ENCODE measurements around the gene S100A3.

The S100A3 gene

DNA sequence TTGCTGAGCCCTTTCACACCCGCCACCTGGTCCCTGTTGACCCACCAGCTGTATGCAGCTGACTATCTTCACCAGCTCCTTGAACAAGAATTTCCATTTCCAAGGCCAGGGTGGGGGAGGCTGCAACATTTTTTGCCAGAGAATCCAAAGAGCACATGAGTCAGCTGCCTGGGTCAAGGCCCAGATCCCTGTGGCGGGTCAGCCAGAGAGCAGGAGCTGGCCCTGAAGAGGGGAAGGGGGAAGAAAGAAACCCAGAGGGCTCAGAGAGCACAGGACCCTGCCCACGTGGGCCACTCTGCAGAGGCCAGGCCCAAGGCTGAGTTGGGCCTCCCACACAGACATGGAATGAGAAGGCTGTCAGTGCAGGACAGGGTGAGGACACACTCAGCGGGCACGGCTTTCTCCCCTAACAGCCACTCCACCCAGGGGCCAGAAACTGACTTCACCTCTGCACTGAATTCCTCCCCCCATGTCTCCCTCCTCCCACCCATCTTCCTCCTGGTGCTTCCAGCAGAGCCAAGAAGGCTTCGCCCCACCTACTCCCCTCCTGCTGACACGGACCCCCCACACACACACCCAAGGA is 42.1 kb downstream of the S100A3 start:
- Histone ChIP-seq H3K27me3 (ENCODE audit: control insufficient read depth, insufficient read depth, low read length) (peaks cover 2% of the 10 kb centered on the region; the same call in 1 of the 2 replicates), H3K4me3 (ENCODE audit: low read depth, low read length) (no peak overlapping the region), H3K27ac (ENCODE audit: low read depth, low read length) (no peak overlapping the region), H3K9me3 (ENCODE audit: control insufficient read depth, insufficient read depth, low read depth, low read length) (no peaks in the 10 kb centered on the region), H3K9ac (ENCODE audit: low read length) (no peak overlapping the region), H3K36me3 (ENCODE audit: control insufficient read depth, insufficient read depth, low read length) (no peaks in the 10 kb centered on the region), H3K4me1 (ENCODE audit: control insufficient read depth, insufficient read depth, low read length) (peaks cover 7% of the 10 kb centered on the region; the same call in 1 of the 2 replicates)

DNA sequence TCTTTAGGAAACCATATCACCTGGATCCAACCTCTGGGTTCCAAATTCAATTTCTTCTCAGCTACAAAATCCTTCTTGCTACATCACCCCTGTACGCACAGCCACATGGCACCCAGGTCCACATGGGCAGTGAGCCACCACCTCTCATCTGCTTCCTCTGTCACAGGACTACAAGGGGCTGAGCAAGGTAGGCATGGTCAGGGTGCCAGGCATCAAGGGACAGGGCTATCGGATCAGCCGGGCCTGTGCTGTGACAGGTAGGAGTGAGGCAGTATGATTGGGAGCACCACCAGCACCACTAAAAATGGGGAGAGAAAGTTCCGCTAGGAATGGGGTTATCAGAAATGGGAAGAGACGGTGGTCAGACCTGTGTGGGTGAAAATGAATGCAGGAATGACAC is 42.7 kb downstream of the S100A3 start:
- Histone ChIP-seq H3K4me3 (ENCODE audit: low read depth, low read length) (no peak overlapping the region), H3K27me3 (ENCODE audit: control insufficient read depth, insufficient read depth, low read length) (no peaks in the 10 kb centered on the region; the same call in 1 of the 2 replicates), H3K4me1 (ENCODE audit: control insufficient read depth, insufficient read depth, low read length) (peaks cover 7% of the 10 kb centered on the region; the same call in 1 of the 2 replicates), H3K9me3 (ENCODE audit: control insufficient read depth, insufficient read depth, low read depth, low read length) (no peaks in the 10 kb centered on the region), H3K9ac (ENCODE audit: low read length) (no peak overlapping the region), H3K27ac (ENCODE audit: low read depth, low read length) (no peak overlapping the region), H3K36me3 (ENCODE audit: control insufficient read depth, insufficient read depth, low read length) (no peaks in the 10 kb centered on the region)

DNA sequence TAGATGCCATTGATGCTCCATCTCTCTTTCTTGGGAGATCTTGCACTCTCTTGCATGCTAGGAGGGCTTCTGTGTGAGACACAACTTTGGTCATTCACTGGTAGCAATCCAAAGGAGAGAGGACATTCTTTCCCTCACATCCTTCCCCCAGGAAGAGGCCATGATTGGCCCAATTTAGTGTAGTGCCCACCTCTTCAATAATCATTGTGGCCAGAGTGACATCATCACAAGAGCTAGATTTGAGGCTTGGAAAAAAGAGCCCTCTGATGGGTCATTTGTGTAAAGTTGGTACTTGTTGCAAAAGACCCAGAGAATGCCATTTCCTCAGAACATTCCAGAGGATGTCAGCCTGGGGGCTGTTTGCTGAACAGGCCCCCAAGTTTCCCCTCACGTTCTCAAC is 43.5 kb downstream of the S100A3 start:
- no peak overlapping the region for H3K9ac ChIP-seq (ENCODE audit: low read length)
- H3K9me3 ChIP-seq (ENCODE audit: control insufficient read depth, insufficient read depth, low read depth, low read length), result no peaks in the 10 kb centered on the region
- no peak overlapping the region for H3K4me3 ChIP-seq (ENCODE audit: low read depth, low read length)
- H3K36me3 ChIP-seq (ENCODE audit: control insufficient read depth, insufficient read depth, low read length), result no peaks in the 10 kb centered on the region
- no peaks in the 10 kb centered on the region; the same call in 1 of the 2 replicates for H3K27me3 ChIP-seq (ENCODE audit: control insufficient read depth, insufficient read depth, low read length)
- no peak overlapping the region for H3K27ac ChIP-seq (ENCODE audit: low read depth, low read length)
- peaks cover 7% of the 10 kb centered on the region; the same call in 1 of the 2 replicates for H3K4me1 ChIP-seq (ENCODE audit: control insufficient read depth, insufficient read depth, low read length)

DNA sequence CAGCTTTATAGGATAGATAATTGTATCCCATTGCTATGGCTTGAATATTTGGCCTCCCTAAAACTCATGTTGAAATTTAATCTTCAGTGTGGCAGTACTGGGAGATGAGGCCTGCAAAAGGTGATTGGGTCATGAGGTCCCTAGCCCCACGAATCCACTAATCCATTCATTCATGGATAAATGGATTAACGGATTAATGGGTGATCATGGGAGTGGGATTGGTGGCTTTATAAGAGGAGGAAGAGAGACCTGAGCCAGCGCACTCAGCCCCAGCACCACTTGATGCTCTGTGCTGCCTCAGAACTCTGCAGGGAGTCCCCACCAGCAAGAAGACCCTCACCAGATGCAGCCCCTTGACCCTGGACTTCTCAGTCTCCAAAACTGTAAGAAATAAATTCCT is 45.3 kb downstream of the S100A3 start:
- H3K36me3 ChIP-seq (ENCODE audit: control insufficient read depth, insufficient read depth, low read length), result no peaks in the 10 kb centered on the region
- H3K27ac ChIP-seq (ENCODE audit: low read depth, low read length), result no peak overlapping the region
- H3K9me3 ChIP-seq (ENCODE audit: control insufficient read depth, insufficient read depth, low read depth, low read length), result no peaks in the 10 kb centered on the region
- peaks cover 7% of the 10 kb centered on the region; the same call in 1 of the 2 replicates for H3K4me1 ChIP-seq (ENCODE audit: control insufficient read depth, insufficient read depth, low read length)
- H3K4me3 ChIP-seq (ENCODE audit: low read depth, low read length), result no peak overlapping the region
- no peak overlapping the region for H3K9ac ChIP-seq (ENCODE audit: low read length)
- no peaks in the 10 kb centered on the region; the same call in 1 of the 2 replicates for H3K27me3 ChIP-seq (ENCODE audit: control insufficient read depth, insufficient read depth, low read length)

DNA sequence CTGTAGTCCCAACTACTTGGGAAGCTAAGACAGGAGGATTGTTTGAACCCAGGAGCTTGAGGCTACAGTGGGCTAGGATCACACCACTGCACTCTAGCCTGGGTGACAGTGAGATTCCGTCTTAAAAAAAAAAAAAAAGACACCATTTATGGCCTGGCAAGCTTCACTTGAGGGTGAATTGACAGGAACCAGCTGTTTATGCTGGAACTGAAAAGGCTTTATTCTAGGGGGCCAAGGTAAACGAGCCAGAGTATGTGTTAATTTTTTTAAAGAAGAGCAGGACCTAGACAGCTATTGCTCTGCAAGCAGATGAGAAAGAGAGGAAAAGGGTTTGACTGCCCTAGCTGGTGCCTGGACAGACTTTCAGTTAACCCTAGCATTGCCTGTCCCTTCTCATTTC is 50.3 kb downstream of the S100A3 start:
- Histone ChIP-seq H3K4me1 (ENCODE audit: control insufficient read depth, insufficient read depth, low read length) (peaks cover 5% of the 10 kb centered on the region; the same call in 1 of the 2 replicates), H3K9me3 (ENCODE audit: control insufficient read depth, insufficient read depth, low read depth, low read length) (no peaks in the 10 kb centered on the region), H3K36me3 (ENCODE audit: control insufficient read depth, insufficient read depth, low read length) (no peaks in the 10 kb centered on the region)

More for the DNA sequence above, 50.3 kb downstream of the S100A3 start:
- Histone ChIP-seq H3K4me3 (ENCODE audit: low read depth, low read length) (no peak overlapping the region), H3K9ac (ENCODE audit: low read length) (no peak overlapping the region), H3K27ac (ENCODE audit: low read depth, low read length) (no peak overlapping the region), H3K27me3 (ENCODE audit: control insufficient read depth, insufficient read depth, low read length) (no peaks in the 10 kb centered on the region)
